CD4-positive, CD25-positive, alpha-beta regulatory T cell (primary cell): ENCODE data around the gene KBTBD3. TPM values are rescaled to one million over a fixed set of nuclear protein-coding genes. Genes with fewer than 3 reads are reported as not detected.
"Not testable (repeated sequence)": the region's sequence is repeated elsewhere in the genome, so short reads cannot be mapped to it uniquely, and the experiment has no call there.

ENCODE experiments used
- ATAC-seq, 2 donors: fragments of 150-1000 bp; cut with Tn5 transposase; one replicate each; pipeline ENCODE4 v1.10.0; 2021; ENCODE audit warnings: low read depth in 2 of 2, moderate number of reproducible peaks in 2 of 2, moderate library complexity in 1 of 2
- DNase-seq, 3 donors: peaks; one replicate each; pipeline versions ENCODE4 v3.0.0 to v3.0.0-alpha.2; 2012 to 2022; ENCODE audit warnings: mixed read lengths in 1 of 3
- H3K27ac ChIP-seq: one replicate; pipeline ENCODE4 v1.7.0; 2013; ENCODE audit warnings: mild to moderate bottlenecking, low read length; ENCODE audit not compliant: insufficient read depth, poor library complexity, severe bottlenecking
- H3K27me3 ChIP-seq: one replicate; pipeline ENCODE4 v1.7.0; 2013; ENCODE audit warnings: low read length; ENCODE audit not compliant: control insufficient read depth, insufficient read depth
- H3K36me3 ChIP-seq: one replicate; pipeline ENCODE4 v1.7.0; 2013; ENCODE audit warnings: mild to moderate bottlenecking, low read length, moderate library complexity; ENCODE audit not compliant: control insufficient read depth, insufficient read depth
- H3K4me1 ChIP-seq: 2 replicates; pipeline ENCODE4 v1.7.0; 2013; ENCODE audit warnings: mild to moderate bottlenecking, low read length; ENCODE audit not compliant: insufficient read depth, control insufficient read depth, poor library complexity, severe bottlenecking
- H3K4me3 ChIP-seq: one replicate; pipeline ENCODE4 v1.7.0; 2013; ENCODE audit warnings: low read depth, mild to moderate bottlenecking, low read length, moderate library complexity
- H3K9me3 ChIP-seq, 2 experiments: 1 replicate in 1 of 2; 2 replicates in 1 of 2; pipeline ENCODE4 v1.7.0; 2013; ENCODE audit warnings: low read length in 2 of 2, mild to moderate bottlenecking in 1 of 2, moderate library complexity in 1 of 2; ENCODE audit not compliant: control insufficient read depth in 2 of 2
- H3K27ac Mint-ChIP-seq, 3 donors: one replicate each; pipeline ENCODE4 v1.8.0; 2020 to 2022; ENCODE audit warnings: mild to moderate bottlenecking in 3 of 3, mixed read lengths in 3 of 3, moderate library complexity in 2 of 3
- H3K27me3 Mint-ChIP-seq: one replicate; pipeline ENCODE4 v1.8.0; 2022; ENCODE audit warnings: mild to moderate bottlenecking, mixed read lengths
- H3K36me3 Mint-ChIP-seq: one replicate; pipeline ENCODE4 v1.8.0; 2020; ENCODE audit warnings: mixed read lengths
- H3K4me1 Mint-ChIP-seq, 4 donors: one replicate each; pipeline ENCODE4 v1.8.0; 2020 to 2022; ENCODE audit warnings: mixed read lengths in 4 of 4, mild to moderate bottlenecking in 1 of 4
- H3K4me3 Mint-ChIP-seq, 4 donors: one replicate each; pipeline ENCODE4 v1.8.0; 2020 to 2022; ENCODE audit warnings: mild to moderate bottlenecking in 4 of 4, mixed read lengths in 4 of 4, moderate library complexity in 3 of 4
- H3K9me3 Mint-ChIP-seq, 7 donors: one replicate each; pipeline ENCODE4 v1.8.0; 2020 to 2022; ENCODE audit warnings: mixed read lengths in 7 of 7, mild to moderate bottlenecking in 3 of 7, moderate library complexity in 2 of 7
- polyA plus RNA-seq, 4 donors: library from polyadenylated mRNA; unstranded; fragments of 300-500 nt; fragmentation: Illumina TruSeq; gene quantifications; one replicate each; pipeline ENCODE4 v1.2.3, GENCODE V29; 2021
- total RNA-seq: library from RNA; stranded (reverse); gene quantifications from one replicate; pipeline ENCODE4 v1.2.3, GENCODE V29; 2022

The KBTBD3 gene
- total and polyA plus RNA-seq, 5 donors from 2014 or later = 7.8 to 12.5 (median 9.2) TPM

DNA sequence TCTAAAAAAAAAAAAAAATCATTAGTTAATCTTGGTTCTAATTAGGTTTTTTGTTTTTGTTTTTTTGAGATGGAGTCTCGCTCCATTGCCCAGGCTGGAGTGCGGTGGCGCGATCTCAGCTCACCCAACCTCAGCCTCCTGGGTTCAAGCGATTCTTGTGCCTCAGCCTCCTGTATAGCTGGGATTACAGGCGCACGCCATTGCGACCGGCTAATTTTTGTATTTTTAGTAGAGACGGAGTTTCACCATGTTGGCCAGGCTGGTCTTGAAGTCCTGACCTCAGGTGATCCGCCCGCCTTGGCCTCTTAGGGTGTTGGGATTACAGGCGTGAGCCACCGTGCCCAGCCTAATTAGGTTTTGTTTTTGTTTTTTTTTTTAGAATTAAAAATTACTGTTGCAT lies 18.8 kb downstream of the KBTBD3 start:
- peaks cover 32% of the 10 kb centered on the region for H3K36me3 Mint-ChIP-seq
- H3K27ac Mint-ChIP-seq = not testable (repeated sequence)

DNA sequence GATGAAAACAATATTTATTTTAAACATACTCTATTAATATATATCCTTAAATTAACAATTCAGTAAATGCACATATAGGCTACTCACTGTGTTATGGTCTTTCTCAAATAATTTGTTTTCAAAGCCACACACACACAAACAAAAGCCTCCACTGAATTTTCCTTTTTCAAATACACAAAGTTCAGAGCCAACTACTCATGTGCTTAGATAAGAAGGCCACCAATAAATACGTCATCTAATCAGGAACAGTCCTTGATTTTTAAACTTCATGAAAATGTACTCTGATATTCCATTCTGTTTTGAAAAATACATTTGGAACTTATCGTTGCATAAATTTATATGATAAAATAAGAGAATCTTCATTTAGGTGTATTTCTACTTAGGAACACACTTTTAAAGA lies 26.0 kb downstream of the KBTBD3 start:
- Histone ChIP-seq H3K27ac (no peak overlapping the region), H3K4me1 (no peaks in the 10 kb centered on the region), H3K4me3 (no peak overlapping the region), H3K9me3 (no peaks in the 10 kb centered on the region), H3K36me3 (no peaks in the 10 kb centered on the region), H3K27me3 (no peaks in the 10 kb centered on the region)
- Mint-ChIP-seq H3K27me3 (peaks cover 4% of the 10 kb centered on the region), H3K36me3 (peaks cover 7% of the 10 kb centered on the region), H3K4me3 (no peak overlapping the region), H3K9me3 (no peaks in the 10 kb centered on the region), H3K27ac (no peak overlapping the region), H3K4me1 (peaks cover 0 to 5% (median under 1%) of the 10 kb centered on the region in 4 donors)
- DNase-seq = no peak
- ATAC-seq = no peak

More for the DNA sequence above, 18.8 kb downstream of the KBTBD3 start:
- DNase-seq, H3K4me1 ChIP-seq, H3K4me3 ChIP-seq, H3K36me3 ChIP-seq, H3K9me3 ChIP-seq, H3K27me3 Mint-ChIP-seq, H3K27ac ChIP-seq, H3K27me3 ChIP-seq, ATAC-seq, H3K9me3 Mint-ChIP-seq, H3K4me3 Mint-ChIP-seq: not testable (repeated sequence)
- H3K4me1 Mint-ChIP-seq = peaks cover 7 to 14% (median 13%) of the 10 kb centered on the region in 4 donors

DNA sequence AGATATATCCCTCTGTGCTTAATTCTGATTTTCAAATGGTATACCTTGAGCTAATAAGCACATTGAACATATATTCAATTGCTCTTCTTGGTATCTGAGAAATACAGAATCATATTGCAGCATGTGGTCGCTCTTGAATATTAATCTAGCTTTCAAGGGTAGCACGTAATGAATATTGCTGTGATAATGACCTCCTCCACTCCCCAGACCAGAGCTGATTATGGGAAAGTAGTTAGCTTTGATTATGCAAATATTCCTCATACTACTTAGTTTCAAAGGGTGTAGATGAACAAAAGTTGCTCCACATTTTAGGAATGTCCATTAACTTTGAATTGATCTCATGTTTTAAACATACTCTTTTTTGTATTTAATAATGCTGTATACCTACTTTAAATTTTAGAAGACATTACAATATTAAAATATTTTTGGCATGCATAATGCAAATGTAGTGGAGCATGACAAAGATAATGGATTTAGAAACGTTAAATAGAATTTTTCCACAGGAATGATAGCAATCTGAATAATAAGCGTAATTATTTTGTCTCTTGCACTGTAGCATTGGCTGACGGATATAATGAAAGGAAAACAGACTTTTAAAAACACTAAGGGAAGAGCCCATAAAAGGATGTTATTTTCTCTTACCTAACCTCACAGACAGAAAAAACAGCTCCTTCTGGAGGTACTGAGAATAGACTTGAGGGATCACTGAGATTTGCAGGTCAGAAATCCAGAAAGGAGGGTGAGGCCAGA lies 27.2 kb downstream of the KBTBD3 start:
- Mint-ChIP-seq H3K9me3 (no peaks in the 10 kb centered on the region), H3K4me3 (no peak overlapping the region), H3K27ac (no peak overlapping the region), H3K36me3 (peaks cover 7% of the 10 kb centered on the region), H3K27me3 (peaks cover 4% of the 10 kb centered on the region), H3K4me1 (peaks cover 0 to 5% (median 0%) of the 10 kb centered on the region in 4 donors)
- no peak overlapping the region for H3K27ac ChIP-seq
- no peak for DNase-seq
- H3K27me3 ChIP-seq = no peaks in the 10 kb centered on the region
- H3K4me1 ChIP-seq = no peaks in the 10 kb centered on the region
- no peaks in the 10 kb centered on the region for H3K9me3 ChIP-seq
- ATAC-seq = no peak
- H3K36me3 ChIP-seq = no peaks in the 10 kb centered on the region
- no peak overlapping the region for H3K4me3 ChIP-seq

DNA sequence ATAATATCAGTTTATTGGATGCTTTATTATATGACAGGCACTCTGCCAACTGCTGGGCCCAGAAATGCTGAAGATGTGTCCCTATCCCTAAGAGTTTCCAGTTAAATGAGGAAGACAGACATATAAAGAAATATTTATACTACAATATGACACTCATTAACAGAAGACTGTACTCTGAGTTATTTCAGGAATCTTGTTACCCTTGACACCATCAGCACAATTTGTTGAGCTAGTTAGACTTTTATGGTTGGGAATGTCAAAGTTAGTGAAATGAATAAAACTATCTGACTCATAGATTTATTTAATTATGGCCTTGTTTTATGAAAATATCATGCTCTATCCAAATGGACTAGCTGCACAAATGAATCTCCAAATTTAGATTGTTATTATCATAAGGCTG lies 29.5 kb downstream of the KBTBD3 start:
- no peaks in the 10 kb centered on the region for H3K36me3 Mint-ChIP-seq
- H3K9me3 ChIP-seq = no peaks in the 10 kb centered on the region
- peaks cover 0 to 5% (median 0%) of the 10 kb centered on the region in 4 donors for H3K4me1 Mint-ChIP-seq
- H3K27ac ChIP-seq = no peak overlapping the region
- no peak overlapping the region for H3K4me3 Mint-ChIP-seq
- peaks cover 4% of the 10 kb centered on the region for H3K27me3 Mint-ChIP-seq
- no peaks in the 10 kb centered on the region for H3K9me3 Mint-ChIP-seq
- DNase-seq (no peak), ATAC-seq (no peak)
- no peaks in the 10 kb centered on the region for H3K4me1 ChIP-seq
- H3K36me3 ChIP-seq = no peaks in the 10 kb centered on the region
- peaks cover 4% of the 10 kb centered on the region for H3K27me3 ChIP-seq
- no peak overlapping the region for H3K27ac Mint-ChIP-seq
- H3K4me3 ChIP-seq = no peak overlapping the region

DNA sequence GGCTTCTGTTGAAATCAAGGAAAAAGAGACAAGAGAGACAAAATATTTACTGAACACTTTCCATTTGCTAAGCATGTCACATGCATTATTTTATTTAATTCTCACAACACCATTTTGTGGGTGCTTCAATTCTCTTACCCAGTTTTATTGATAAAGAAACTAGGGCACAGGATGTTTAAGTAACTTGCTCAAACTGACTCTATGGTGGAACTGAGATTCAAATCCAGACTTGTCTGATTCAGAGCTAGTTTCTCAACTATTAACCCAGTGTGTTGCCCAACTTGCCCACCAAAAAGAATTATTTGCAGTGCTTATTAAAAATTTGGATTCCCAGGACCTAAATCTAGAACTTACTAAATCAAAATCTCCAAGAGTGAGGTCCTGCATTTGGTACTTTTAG lies 33.6 kb downstream of the KBTBD3 start:
- Histone ChIP-seq H3K9me3 (no peaks in the 10 kb centered on the region), H3K27me3 (peaks cover 9% of the 10 kb centered on the region), H3K27ac (no peak overlapping the region), H3K4me3 (no peak overlapping the region), H3K36me3 (no peaks in the 10 kb centered on the region), H3K4me1 (no peaks in the 10 kb centered on the region)
- H3K36me3 Mint-ChIP-seq = no peaks in the 10 kb centered on the region
- DNase-seq = no peak
- no peak overlapping the region for H3K27ac Mint-ChIP-seq
- peaks cover 0 to 3% (median 0%) of the 10 kb centered on the region in 7 donors for H3K9me3 Mint-ChIP-seq
- H3K27me3 Mint-ChIP-seq = peaks cover 4% of the 10 kb centered on the region
- H3K4me1 Mint-ChIP-seq = no peaks in the 10 kb centered on the region
- no peak overlapping the region for H3K4me3 Mint-ChIP-seq
- no peak for ATAC-seq

DNA sequence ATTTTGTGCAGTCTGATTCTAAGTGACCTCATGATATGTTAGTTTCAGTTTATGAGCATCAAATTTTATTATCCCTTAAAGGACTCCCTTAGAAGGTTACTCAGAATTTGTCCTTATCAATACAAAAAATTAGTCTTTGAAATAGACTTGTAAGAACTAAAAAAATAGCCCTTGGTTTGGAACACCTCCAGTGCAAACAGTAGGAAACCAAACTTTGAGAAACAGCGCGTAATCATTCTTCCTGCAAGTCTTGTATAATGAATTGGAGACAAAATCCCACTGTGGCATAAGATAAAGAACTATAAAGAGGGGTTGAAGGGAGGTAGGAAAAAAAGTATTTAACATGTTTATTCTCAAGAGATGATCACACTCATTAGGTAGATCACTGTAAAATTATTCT lies 44.3 kb downstream of the KBTBD3 start:
- ATAC-seq (no peak), DNase-seq (no peak)
- Mint-ChIP-seq H3K27ac (no peak overlapping the region), H3K4me3 (no peak overlapping the region), H3K4me1 (no peaks in the 10 kb centered on the region), H3K36me3 (no peaks in the 10 kb centered on the region), H3K27me3 (peaks cover 37% of the 10 kb centered on the region), H3K9me3 (peaks cover 0 to 4% (median 1%) of the 10 kb centered on the region in 7 donors)
- peaks cover 0 to 5% of the 10 kb centered on the region in 2 experiments for H3K9me3 ChIP-seq
- H3K4me3 ChIP-seq = no peak overlapping the region
- no peak overlapping the region for H3K27ac ChIP-seq
- no peaks in the 10 kb centered on the region for H3K4me1 ChIP-seq
- no peaks in the 10 kb centered on the region for H3K36me3 ChIP-seq
- peaks cover 26% of the 10 kb centered on the region for H3K27me3 ChIP-seq

DNA sequence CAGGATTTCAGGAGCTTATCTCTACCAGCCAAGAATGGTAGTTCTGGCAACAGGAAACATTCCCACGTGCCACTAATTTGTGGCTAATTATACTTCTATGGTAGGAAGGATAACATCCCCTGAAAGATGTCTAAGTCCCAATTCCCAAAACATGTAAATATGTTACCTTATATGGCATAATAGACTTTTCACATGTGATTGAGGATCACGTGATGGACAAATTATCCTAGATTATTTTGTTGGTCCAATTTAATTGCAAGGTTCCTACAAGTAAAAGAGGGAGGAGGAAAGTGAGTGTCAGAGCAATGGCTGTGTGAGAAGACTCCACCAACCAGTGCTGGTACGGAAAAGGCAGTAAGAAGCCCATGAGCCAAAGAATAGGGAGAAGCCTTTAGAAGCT lies 45.2 kb downstream of the KBTBD3 start:
- Histone ChIP-seq H3K27ac (no peak overlapping the region), H3K36me3 (no peaks in the 10 kb centered on the region), H3K9me3 (peaks cover 0 to 7% of the 10 kb centered on the region in 2 experiments), H3K4me1 (no peaks in the 10 kb centered on the region), H3K27me3 (peaks cover 27% of the 10 kb centered on the region), H3K4me3 (no peak overlapping the region)
- no peaks in the 10 kb centered on the region for H3K4me1 Mint-ChIP-seq
- H3K9me3 Mint-ChIP-seq = peaks cover 0 to 7% (median 4%) of the 10 kb centered on the region in 7 donors
- H3K4me3 Mint-ChIP-seq = peak overlapping the region in 1 of 4 donors; percentile 85
- H3K36me3 Mint-ChIP-seq = no peaks in the 10 kb centered on the region
- DNase-seq = no peak
- no peak overlapping the region for H3K27ac Mint-ChIP-seq
- peaks cover 45% of the 10 kb centered on the region for H3K27me3 Mint-ChIP-seq
- ATAC-seq = no peak

DNA sequence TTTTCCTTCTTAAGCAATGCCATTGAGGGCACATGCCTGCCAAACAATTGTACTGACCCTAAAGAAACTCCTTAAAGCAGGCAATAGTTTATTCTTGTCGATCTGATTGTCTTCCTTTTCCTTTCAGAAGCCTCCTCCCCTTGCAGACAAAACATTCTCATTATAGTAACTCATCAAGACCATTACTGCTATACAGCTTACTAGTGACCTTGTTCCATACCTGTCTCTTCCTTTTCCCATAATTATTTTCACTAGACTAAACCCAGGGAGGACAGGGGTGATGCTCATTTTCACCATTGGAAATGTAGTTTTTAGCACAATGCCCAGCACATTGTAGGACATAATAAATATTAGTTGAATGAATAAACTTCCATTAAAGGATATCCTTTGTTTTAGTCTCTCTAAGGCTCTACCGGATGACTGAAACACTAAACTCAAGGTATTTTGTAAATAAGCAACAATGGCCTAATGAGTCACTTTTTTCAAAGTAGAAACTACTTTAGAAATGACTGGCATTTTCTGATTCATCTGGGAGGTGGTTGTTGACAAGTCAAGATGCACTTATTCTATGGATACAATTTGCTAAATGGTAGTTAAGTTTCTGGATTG lies 45.8 kb downstream of the KBTBD3 start:
- Mint-ChIP-seq H3K9me3 (peaks cover 0 to 8% (median 4%) of the 10 kb centered on the region in 7 donors), H3K4me3 (no peak overlapping the region), H3K36me3 (no peaks in the 10 kb centered on the region), H3K4me1 (no peaks in the 10 kb centered on the region), H3K27me3 (peaks cover 46% of the 10 kb centered on the region), H3K27ac (no peak overlapping the region)
- Histone ChIP-seq H3K4me3 (no peak overlapping the region), H3K4me1 (no peaks in the 10 kb centered on the region), H3K9me3 (peaks cover 0 to 10% of the 10 kb centered on the region in 2 experiments), H3K27me3 (peaks cover 29% of the 10 kb centered on the region), H3K36me3 (no peaks in the 10 kb centered on the region), H3K27ac (no peak overlapping the region)
- ATAC-seq (no peak), DNase-seq (no peak)
